SK-N-MC (cell line): Measurements from ENCODE around the gene PODN.

Source experiments
- DNase-seq: peaks from one replicate; pipeline ENCODE4 v3.0.0-alpha.2; 2011; ENCODE audit warnings: low read depth, low spot score
- H3K27ac ChIP-seq: fragments of 200-600 bp; sonication (generic); 2 replicates; pipeline ENCODE4 v1.5.1; 2016; ENCODE audit warnings: mixed run types
- H3K36me3 ChIP-seq: fragments of 200-600 bp; sonication (generic); 2 replicates; pipeline ENCODE4 v1.6.1; 2017; ENCODE audit warnings: antibody characterized with exemption, low read length, mixed read lengths; ENCODE audit not compliant: insufficient read depth
- H3K4me3 ChIP-seq: fragments of 200-600 bp; sonication (generic); 2 replicates; pipeline ENCODE4 v1.5.1; 2016
- H3K9ac ChIP-seq: fragments of 200-600 bp; sonication (generic); 2 replicates; pipeline ENCODE4 v1.8.0; 2017; ENCODE audit warnings: mixed run types, mixed read lengths; ENCODE audit not compliant: insufficient read length
- H3K9me3 ChIP-seq: fragments of 200-600 bp; sonication (generic); 2 replicates; pipeline ENCODE4 v1.6.1; 2017; ENCODE audit warnings: low read depth, mild to moderate bottlenecking, antibody characterized with exemption, low read length, moderate library complexity, mixed read lengths
- EZH2 ChIP-seq: fragments of 200-600 bp; sonication (generic); IDR thresholded peaks from one replicate; pipeline ENCODE4 v1.6.1; 2017; ENCODE audit warnings: antibody characterized with exemption
- FOXP2 ChIP-seq: optimal IDR thresholded peaks from 2 replicates; pipeline ENCODE3; 2011; ENCODE audit warnings: mild to moderate bottlenecking, moderate library complexity; ENCODE audit not compliant: insufficient read depth; ENCODE audit errors: extremely low read length, control extremely low read depth
- POLR2AphosphoS5 ChIP-seq: IDR thresholded peaks from 2 replicates; pipeline ENCODE4 v1.6.1; 2012; ENCODE audit warnings: mild to moderate bottlenecking, low read depth, low read length, borderline replicate concordance

The PODN gene

DNA sequence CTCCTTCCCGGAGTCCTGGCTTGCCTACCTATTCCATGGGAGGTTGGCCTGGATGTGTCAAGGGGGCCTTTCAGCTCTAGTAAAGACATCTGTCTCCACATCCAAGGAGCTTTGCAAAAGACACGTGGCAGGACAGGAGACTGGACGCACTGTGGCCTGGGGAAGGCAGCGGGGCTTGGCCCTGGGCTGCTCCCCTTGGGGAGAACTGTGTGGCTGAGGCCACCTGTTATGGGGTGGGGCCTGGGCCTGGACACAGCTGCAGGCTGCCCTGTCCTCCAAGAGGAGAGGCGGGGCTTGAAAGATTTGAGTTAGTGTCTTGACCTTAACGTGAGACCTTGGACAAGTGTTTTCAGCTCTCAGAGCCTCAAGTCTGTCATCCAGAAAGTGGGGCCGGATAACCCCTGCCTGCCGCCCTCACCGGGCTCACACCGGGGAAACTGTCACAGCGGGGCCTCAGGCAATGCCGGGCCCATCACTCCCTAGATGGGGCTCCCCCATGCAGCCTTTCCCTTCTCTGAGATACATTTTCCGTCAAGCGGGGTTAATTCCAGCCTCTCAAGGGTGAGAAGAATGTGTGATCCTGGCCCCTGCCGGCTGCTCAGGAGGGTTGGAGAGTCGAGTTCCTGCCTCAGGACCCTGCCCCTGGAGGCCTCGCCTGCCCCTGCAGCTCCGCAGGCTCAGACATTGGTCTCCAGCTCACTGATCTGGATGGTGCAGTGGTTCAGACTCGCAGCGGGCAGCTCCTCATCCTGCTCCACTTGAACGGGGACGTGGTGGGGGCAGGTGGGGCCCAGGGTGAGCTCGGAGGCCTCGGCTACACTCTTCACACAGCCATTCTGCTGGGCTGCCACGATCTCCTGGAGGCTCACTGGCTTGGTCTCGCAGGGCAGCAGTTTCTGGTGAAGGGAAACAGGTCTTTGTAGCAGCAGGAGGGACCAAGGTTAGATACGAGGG, 25.6 kb downstream of the PODN start:
- no peak for TF ChIP-seq EZH2
- TF ChIP-seq FOXP2 = no peak
- no peak for TF ChIP-seq POLR2AphosphoS5
- H3K9me3 ChIP-seq = no peaks in the 10 kb centered on the region
- DNase-seq = no peak
- H3K4me3 ChIP-seq = no peak overlapping the region
- no peak overlapping the region for H3K27ac ChIP-seq
- no peak overlapping the region for H3K9ac ChIP-seq
- no peaks in the 10 kb centered on the region for H3K36me3 ChIP-seq

DNA sequence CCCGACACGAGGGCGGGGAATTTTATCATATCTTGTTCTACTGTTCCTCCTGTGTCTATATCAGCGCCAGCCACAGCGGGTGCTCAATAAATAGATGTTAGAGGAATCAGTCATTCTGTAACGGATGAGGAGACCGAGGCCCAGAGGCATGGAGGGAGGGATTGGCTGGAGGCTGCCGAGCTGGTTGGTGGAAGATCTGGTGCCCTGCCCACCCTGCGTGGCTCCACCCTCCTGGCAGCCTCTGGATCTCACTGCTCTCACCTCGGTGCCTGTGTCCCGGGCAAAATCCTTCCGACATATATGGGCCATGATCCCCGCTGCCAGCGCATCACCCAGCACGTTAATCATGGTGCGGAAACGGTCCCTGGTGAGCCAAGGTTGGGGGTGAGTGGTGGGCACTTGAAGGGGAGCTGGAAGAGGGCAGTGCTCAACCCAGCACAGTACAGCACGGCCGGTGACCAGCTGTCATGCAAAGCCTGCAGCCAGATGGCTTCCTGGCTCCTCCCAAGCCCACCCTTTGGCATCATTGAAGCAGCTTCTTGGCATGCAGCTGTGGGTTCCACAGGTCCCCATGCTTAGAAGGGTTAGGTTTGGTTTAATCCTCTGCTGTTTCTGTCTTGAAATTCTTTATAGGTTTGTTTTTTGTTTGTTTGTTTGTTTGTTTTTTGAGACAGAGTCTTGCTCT, 26.7 kb downstream of the PODN start:
- no peak overlapping the region for H3K27ac ChIP-seq
- no peak for TF ChIP-seq POLR2AphosphoS5
- TF ChIP-seq FOXP2 = no peak
- TF ChIP-seq EZH2 = no peak
- H3K4me3 ChIP-seq = no peak overlapping the region
- no peak overlapping the region for H3K9ac ChIP-seq
- H3K9me3 ChIP-seq = no peaks in the 10 kb centered on the region
- no peak for DNase-seq
- no peaks in the 10 kb centered on the region for H3K36me3 ChIP-seq

DNA sequence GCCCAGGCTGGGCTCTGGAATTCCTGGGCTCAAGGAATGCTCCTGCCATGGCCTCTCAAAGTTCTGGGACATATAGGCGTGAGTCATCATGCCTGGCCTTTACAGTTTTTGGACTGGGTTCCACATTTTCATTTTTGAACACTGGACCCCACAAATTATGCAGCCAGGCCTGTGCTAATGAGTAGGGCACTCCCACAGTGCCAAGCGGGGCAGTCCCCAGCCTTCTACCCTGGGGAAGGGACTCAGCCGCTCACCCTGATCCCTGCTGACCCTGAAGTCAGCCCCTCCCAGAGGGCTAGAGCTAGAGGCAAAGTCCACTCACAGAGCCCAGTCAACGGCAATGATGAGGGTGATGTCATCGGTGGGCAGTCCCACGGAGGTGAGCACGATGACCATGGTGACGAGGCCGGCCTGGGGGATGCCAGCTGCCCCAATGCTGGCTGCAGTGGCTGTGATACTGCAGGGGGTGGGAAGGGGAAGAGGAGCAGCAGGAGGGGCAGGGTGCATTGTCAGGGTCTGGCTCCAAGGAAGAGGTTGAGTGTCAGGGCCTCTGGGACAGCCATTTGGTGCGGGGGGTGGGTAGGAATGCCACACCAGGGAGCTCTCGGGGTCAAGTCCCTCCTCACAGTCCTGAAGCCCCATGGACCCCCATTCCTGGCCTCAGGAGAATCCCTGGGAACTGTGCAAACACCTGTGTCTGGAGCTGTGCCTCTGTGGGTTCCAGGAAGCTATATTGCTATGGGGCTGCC, 27.6 kb downstream of the PODN start:
- no peak for DNase-seq
- Histone ChIP-seq H3K27ac (no peak overlapping the region), H3K9ac (no peak overlapping the region), H3K9me3 (no peaks in the 10 kb centered on the region), H3K4me3 (no peak overlapping the region), H3K36me3 (no peaks in the 10 kb centered on the region)
- TF ChIP-seq EZH2 = no peak
- no peak for TF ChIP-seq FOXP2
- no peak for TF ChIP-seq POLR2AphosphoS5

DNA sequence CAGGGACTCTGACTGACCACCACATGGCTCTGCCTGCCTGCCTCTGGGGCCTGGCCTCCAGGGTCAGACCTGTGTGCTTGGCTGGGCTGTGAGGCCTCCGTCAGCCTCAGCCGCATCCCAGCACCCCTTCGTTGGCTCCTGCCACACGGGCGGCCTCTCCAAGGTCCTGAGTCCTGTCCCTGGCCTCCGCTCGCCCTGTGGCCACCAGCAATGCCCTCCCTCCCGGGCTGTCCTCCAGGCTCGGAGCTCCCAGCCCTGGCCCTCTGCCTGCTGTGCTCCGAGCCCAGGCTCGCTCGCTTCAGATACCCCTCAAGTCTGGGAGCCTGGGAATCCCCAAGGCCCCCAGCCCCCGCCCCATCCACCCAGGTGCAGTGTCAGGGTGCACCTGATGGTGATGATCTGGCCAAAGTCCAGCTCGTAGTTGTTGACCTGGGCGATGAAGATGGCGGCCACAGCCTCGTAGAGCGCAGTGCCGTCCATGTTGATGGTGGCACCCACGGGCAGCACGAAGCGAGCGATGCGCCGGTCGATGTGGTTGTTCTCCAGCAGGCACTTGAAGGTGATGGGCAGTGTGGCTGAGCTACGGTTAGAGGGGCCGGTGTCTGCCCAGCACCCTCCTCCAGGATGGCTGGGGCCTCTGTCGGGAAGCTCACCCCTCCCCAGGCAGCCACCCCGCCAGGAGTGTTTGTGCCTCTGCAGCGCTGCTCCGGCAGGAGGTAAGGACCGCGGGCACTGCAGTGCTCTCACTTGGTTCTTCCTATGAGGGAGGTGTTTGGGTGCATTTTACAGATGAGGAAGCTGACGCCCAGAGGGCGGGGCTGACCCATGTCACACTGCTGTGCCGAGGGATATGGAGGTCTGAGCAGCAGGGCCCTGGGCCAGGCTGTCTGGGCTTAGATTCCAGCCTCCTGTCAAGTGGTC, 28.5 kb downstream of the PODN start:
- H3K4me3 ChIP-seq = no peak overlapping the region
- no peak overlapping the region for H3K9ac ChIP-seq

DNA sequence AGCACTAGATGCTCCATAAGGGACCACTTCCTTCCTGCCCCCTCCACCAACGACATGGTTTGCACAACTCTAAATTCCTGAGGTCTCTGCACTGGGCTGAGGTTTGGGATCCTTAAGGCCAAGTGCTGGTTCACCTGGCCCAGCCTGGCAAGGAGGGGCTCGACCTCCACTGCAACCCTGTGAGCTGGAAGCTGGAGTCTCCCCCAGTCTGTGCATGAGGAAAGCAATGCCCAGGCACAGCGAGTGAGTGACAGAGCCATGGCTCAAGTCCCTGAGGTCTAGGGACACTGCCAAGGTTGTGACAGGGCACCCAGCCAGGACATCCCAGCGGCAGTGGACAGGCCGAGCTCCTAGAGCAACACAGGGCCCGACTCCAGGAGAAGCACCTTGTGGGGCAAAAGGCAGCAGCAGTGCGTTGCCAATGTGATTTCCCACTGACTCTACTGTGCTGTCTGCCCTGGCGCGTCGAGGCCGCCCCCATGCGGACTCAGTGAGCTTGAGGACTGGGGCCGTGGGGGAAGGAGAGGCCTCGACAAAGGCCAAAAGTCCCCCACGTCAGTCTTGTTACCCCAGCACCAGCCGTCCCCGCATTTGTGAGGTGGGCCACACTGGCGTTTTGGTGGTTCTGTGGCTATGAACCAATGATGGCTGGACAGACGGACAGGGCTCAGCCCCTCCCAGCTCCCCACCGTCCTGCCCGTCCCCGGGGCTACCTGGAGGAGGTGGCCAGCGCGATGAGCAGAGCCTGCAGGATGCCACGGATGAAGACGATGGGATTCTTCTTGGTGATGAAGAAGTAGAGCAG, 30.0 kb downstream of the PODN start:
- H3K9ac ChIP-seq = no peak overlapping the region
- TF ChIP-seq POLR2AphosphoS5 (no peak), EZH2 (no peak), FOXP2 (no peak)

More for the DNA sequence above, 28.5 kb downstream of the PODN start:
- Histone ChIP-seq H3K27ac (no peak overlapping the region), H3K36me3 (no peaks in the 10 kb centered on the region), H3K9me3 (no peaks in the 10 kb centered on the region)
- TF ChIP-seq FOXP2 (no peak), POLR2AphosphoS5 (no peak), EZH2 (no peak)
- DNase-seq = no peak

DNA sequence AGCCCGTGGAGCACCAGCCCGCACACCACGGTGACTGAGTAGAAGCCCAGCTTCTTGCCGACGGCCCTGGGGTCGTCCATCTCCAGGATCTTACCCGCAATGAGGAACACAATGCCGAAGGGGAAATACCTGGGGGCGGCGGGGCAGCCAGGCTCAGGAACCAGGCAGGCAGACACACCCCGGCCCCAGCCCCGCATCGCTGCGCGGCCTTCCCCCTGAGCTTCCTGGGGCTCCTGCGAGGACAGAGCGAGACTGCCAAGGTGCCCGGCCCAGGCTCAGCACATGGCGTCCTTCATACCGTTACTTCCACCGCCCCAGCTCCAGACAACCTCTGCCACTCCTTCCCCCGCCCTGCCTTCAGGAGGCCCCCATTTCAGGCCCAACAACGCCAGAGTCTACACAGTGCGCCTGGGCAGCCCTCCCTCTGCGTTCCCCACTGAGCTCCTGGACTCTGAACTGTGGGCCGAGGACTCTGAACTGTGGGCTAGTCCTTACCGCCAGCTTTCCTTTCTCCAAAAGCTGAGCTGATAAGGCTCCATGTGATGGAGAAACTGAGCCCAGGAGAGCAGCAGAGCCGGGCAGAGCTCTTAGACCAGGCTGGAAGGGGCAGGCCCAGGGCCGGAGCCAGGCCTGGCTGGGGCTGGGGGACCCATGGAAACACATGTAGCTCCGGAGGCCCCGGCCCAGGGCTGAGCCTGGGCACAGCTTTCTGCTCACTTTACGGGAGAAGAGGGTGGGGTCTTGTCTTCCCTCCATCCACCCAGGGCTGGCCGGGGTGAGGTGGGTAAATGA, 30.8 kb downstream of the PODN start:
- H3K9me3 ChIP-seq = no peaks in the 10 kb centered on the region
- no peak overlapping the region for H3K27ac ChIP-seq
- H3K36me3 ChIP-seq = no peaks in the 10 kb centered on the region
- H3K4me3 ChIP-seq = no peak overlapping the region
- no peak for DNase-seq
- no peak overlapping the region for H3K9ac ChIP-seq
- no peak for TF ChIP-seq FOXP2
- no peak for TF ChIP-seq EZH2
- TF ChIP-seq POLR2AphosphoS5 = no peak

More for the DNA sequence above, 30.0 kb downstream of the PODN start:
- Histone ChIP-seq H3K9me3 (no peaks in the 10 kb centered on the region), H3K27ac (no peak overlapping the region), H3K4me3 (no peak overlapping the region), H3K36me3 (no peaks in the 10 kb centered on the region)
- no peak for DNase-seq

DNA sequence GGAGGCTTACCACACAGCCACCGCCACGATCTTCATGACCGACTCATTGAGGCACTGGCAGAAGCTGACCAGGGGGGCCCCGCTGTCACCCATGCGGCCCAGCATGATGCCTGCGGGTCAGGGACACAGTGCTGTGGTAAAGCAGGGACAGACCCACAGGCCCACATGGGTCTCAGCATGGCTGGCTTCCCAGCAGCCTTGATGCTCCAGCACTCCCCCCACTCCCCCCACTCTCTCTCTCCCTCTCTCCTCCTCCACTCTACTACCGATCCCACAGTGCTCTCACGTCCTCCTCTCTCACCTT, 31.4 kb downstream of the PODN start:
- TF ChIP-seq FOXP2 (no peak), POLR2AphosphoS5 (no peak), EZH2 (no peak)
- no peak overlapping the region for H3K27ac ChIP-seq
- no peak overlapping the region for H3K9ac ChIP-seq
- no peak for DNase-seq
- no peaks in the 10 kb centered on the region for H3K36me3 ChIP-seq
- H3K4me3 ChIP-seq = no peak overlapping the region
- no peaks in the 10 kb centered on the region for H3K9me3 ChIP-seq
